K562 (cell line): ENCODE data around the gene LAGE3. TPM values are rescaled to one million over a fixed set of nuclear protein-coding genes. Genes with fewer than 3 reads are reported as not detected.
A peak's percentile ranks its signal among the peaks of the same experiment; 100 is the strongest.

Experiments
- ATAC-seq: fragments of 200-7000 bp; cut with Tn5 transposase; 3 replicates; pipeline ENCODE4 v1.9.1; 2020; ENCODE audit warnings: moderate library complexity
- BruUV-seq: library from RNA; stranded (reverse); fragments of 400-500 nt; replicated peaks from 2 replicates; lab custom pipeline; 2021; lab: Mats Ljungman, UMichigan
- CTCF ChIA-PET: fragments of 300-600 bp; formaldehyde crosslinking; extraction: SDS; loops from one replicate; lab custom pipeline; 2021; ENCODE audit warnings: low intra/inter-chr PET ratio; lab: Yijun Ruan, JAX
- POLR2A ChIA-PET: fragments of 300-600, 350-650 bp; sonication (Branson Sonifier 250); formaldehyde crosslinking; extraction: SDS; loops from one replicate; lab custom pipeline; 2021; ENCODE audit warnings: antibody characterized with exemption, inconsistent platforms; lab: Yijun Ruan, JAX
- DNase-seq, 4 experiments: peaks; one replicate each; pipeline versions ENCODE4 v3.0.0 to v3.0.0-alpha.2; 2011 to 2018; ENCODE audit warnings: low spot score in 3 of 4, mixed read lengths in 3 of 4; ENCODE audit errors: extremely low read depth in 1 of 4
- FAIRE-seq: peaks from 2 replicates; lab custom pipeline; 2011; peaks lifted over from hg19 to GRCh38; lab: Jason Lieb, UNC
- H2AFZ ChIP-seq: 2 replicates; pipeline ENCODE4 v1.6.0; 2011; ENCODE audit warnings: low read depth, low read length, control low read depth, inconsistent platforms
- H3K27ac ChIP-seq: fragments of 200-600 bp; 3 replicates; pipeline ENCODE4 v1.8.0; 2011; ENCODE audit warnings: low read depth, mild to moderate bottlenecking, control low read depth, inconsistent platforms, low read length, moderate library complexity, mixed read lengths; ENCODE audit errors: extremely low read depth
- H3K27me3 ChIP-seq, 2 experiments: fragments of 300-600 bp in 1 of 2; 2 replicates in 1 of 2; 3 replicates in 1 of 2; pipeline versions ENCODE4 v1.6.0 to v1.8.0; 2011; ENCODE audit warnings: inconsistent platforms in 2 of 2, low read length in 2 of 2, mild to moderate bottlenecking in 1 of 2, mixed read lengths in 1 of 2, moderate library complexity in 1 of 2; ENCODE audit not compliant: control insufficient read depth in 2 of 2, insufficient read depth in 2 of 2
- H3K36me3 ChIP-seq: fragments of 300-600 bp; 3 replicates; pipeline ENCODE4 v1.8.0; 2011; ENCODE audit warnings: mild to moderate bottlenecking, low read length, inconsistent platforms; ENCODE audit not compliant: control insufficient read depth, insufficient read depth
- H3K4me1 ChIP-seq, 2 experiments: fragments of 200-600 bp in 1 of 2; replicated peaks in 1 of 2; 2 replicates in 1 of 2; 3 replicates in 1 of 2; pipeline versions ENCODE4 v1.5.1 to v1.8.0; 2011; ENCODE audit warnings: inconsistent platforms in 2 of 2, low read length in 2 of 2, mild to moderate bottlenecking in 1 of 2, mixed read lengths in 1 of 2, moderate library complexity in 1 of 2; ENCODE audit not compliant: control insufficient read depth in 2 of 2, insufficient read depth in 2 of 2
- H3K4me2 ChIP-seq: 2 replicates; pipeline ENCODE4 v1.6.1; 2011; ENCODE audit warnings: low read length, control low read depth, inconsistent platforms, mixed read lengths; ENCODE audit not compliant: insufficient read depth
- H3K4me3 ChIP-seq: fragments of 200-600 bp; sonication (generic), shearing (Covaris generic); 2 replicates; pipeline ENCODE4 v1.5.1; 2016; ENCODE audit warnings: control low read depth, inconsistent platforms
- H3K79me2 ChIP-seq: fragments of 200-600 bp; 3 replicates; pipeline ENCODE4 v1.8.0; 2011; ENCODE audit warnings: low read length, inconsistent platforms; ENCODE audit not compliant: control insufficient read depth, insufficient read depth
- H3K9ac ChIP-seq, 2 experiments: 2 replicates each; pipeline versions ENCODE4 v1.6.0 to v1.6.1; 2011; ENCODE audit warnings: low read depth in 2 of 2, low read length in 2 of 2, control low read depth in 1 of 2, inconsistent platforms in 1 of 2, mild to moderate bottlenecking in 1 of 2, mixed read lengths in 1 of 2; ENCODE audit not compliant: insufficient read depth in 1 of 2
- H3K9me1 ChIP-seq: one replicate; pipeline ENCODE4 v1.6.0; 2011; ENCODE audit warnings: inconsistent platforms, mild to moderate bottlenecking, low read length, moderate library complexity; ENCODE audit not compliant: control insufficient read depth, insufficient read depth
- H3K9me3 ChIP-seq: replicated peaks from 2 replicates; pipeline ENCODE4 v1.5.1; 2011; ENCODE audit warnings: low read depth, low read length, inconsistent platforms; ENCODE audit not compliant: control insufficient read depth, insufficient read depth
- H4K20me1 ChIP-seq: replicated peaks from 2 replicates; pipeline ENCODE4 v1.6.1; 2011; ENCODE audit warnings: low read length, inconsistent platforms, mixed read lengths; ENCODE audit not compliant: control insufficient read depth, insufficient read depth
- FOXJ3 ChIP-seq: sonication (generic); formaldehyde crosslinking; IDR thresholded peaks from 2 replicates; pipeline ENCODE4 v1.4.0; 2020; ENCODE audit warnings: mild to moderate bottlenecking, missing genetic modification reagents
- HMGN3 ChIP-seq: IDR thresholded peaks from 2 replicates; pipeline ENCODE4 v1.6.1; 2011; ENCODE audit warnings: borderline replicate concordance, low read depth, mild to moderate bottlenecking, mixed read lengths, low read length; ENCODE audit not compliant: insufficient read length; ENCODE audit errors: extremely low read depth
- MCM3 ChIP-seq: fragments of 450-650 bp; IDR thresholded peaks from 2 replicates; pipeline ENCODE4 v1.6.1; 2016
- MYNN ChIP-seq, 2 experiments: sonication (generic); formaldehyde crosslinking in 1 of 2; IDR thresholded peaks; 2 replicates each; pipeline versions ENCODE4 v1.5.0 to v1.6.1; 2016 to 2020; ENCODE audit warnings: antibody characterized with exemption in 1 of 2, missing genetic modification reagents in 1 of 2
- POLR2A ChIP-seq: fragments of 450-650 bp; conservative IDR thresholded peaks from 2 replicates; pipeline ENCODE4 v1.6.1; 2016
- POLR2AphosphoS2 ChIP-seq: IDR thresholded peaks from 2 replicates; pipeline ENCODE4 v1.6.1; 2012; ENCODE audit warnings: low read length, improper control_type of control experiment
- RBFOX2 ChIP-seq: fragments of 200-400 bp; formaldehyde crosslinking; IDR thresholded peaks from 2 replicates; pipeline ENCODE4 v1.6.1; 2017; ENCODE audit warnings: low read depth, mild to moderate bottlenecking, low read length, moderate library complexity
- SUPT5H ChIP-seq: fragments of 450-650 bp; IDR thresholded peaks from 2 replicates; pipeline ENCODE4 v1.6.1; 2016
- YY1 ChIP-seq, 3 experiments: IDR thresholded peaks; 2 replicates each; pipeline ENCODE4 v1.6.1; 2011; ENCODE audit warnings: low read length in 2 of 3, mild to moderate bottlenecking in 2 of 3, moderate library complexity in 2 of 3, borderline replicate concordance in 1 of 3, control low read depth in 1 of 3, low read depth in 1 of 3; ENCODE audit not compliant: insufficient read depth in 3 of 3, insufficient replicate concordance in 2 of 3, control insufficient read depth in 1 of 3, insufficient read length in 1 of 3; ENCODE audit errors: extremely low read depth in 1 of 3
- WGBS: fragments of 100-300 bp; shearing (Covaris generic); methylation state at CpG from one replicate; pipeline ENCODE4 v1.1.6; 2016; ENCODE audit warnings: low coverage, mixed read lengths; ENCODE audit not compliant: insufficient coverage; ENCODE audit errors: missing lambda C conversion rate; 5-methylcytosine and 5-hydroxymethylcytosine counted together
- in situ Hi-C: fragments of 300-500 bp; cut with MboI; formaldehyde crosslinking; loops from 4 replicates; pipeline ENCODE4 v1.15.0; 2018; ENCODE audit warnings: inconsistent platforms, mixed read lengths
- intact Hi-C: fragments of 100-400 bp; cut with micrococcal nuclease; formaldehyde crosslinking; loops from 2 replicates; pipeline ENCODE4 v1.14.2; 2022
- polyA plus RNA-seq, 8 experiments: library from polyadenylated mRNA; depleted of rRNA in 4 of 8; stranded (reverse) in 5 of 8; unstranded in 3 of 8; fragments of >200 nt; fragmentation: Nextera tagmentation in 2 of 8; fragmentation: Illumina TruSeq in 1 of 8; extraction: Ambion mirVana in 2 of 8; extraction: Trizol in 1 of 8; gene quantifications; 2 replicates each; pipeline versions ENCODE4 v1.2.1 to v1.2.3, GENCODE V29; 2011 to 2014; ENCODE audit warnings: inconsistent platforms in 1 of 8, missing spikeins in 1 of 8
- total RNA-seq, 7 experiments: library from RNA; depleted of rRNA in 6 of 7; stranded (reverse); fragments of >200 nt in 6 of 7; fragmentation: Illumina TruSeq in 2 of 7; extraction: Trizol in 2 of 7; gene quantifications; 2 replicates each; pipeline versions ENCODE4 v1.2.1 to v1.2.3, GENCODE V29; 2011 to 2021; ENCODE audit warnings: low replicate concordance in 1 of 7
- TF ChIP-seq, protein P1 (sequence below): sonication (generic); formaldehyde crosslinking; IDR thresholded peaks from 2 replicates; pipeline ENCODE4 v1.4.0; 2020; ENCODE audit warnings: mild to moderate bottlenecking, missing genetic modification reagents
- TF ChIP-seq, protein P2 (sequence below): sonication (generic); formaldehyde crosslinking; IDR thresholded peaks from 2 replicates; pipeline ENCODE4 v1.8.0; 2022; ENCODE audit warnings: mild to moderate bottlenecking, missing genetic modification reagents, borderline replicate concordance
- TF ChIP-seq, protein P3 (sequence below): sonication (generic); formaldehyde crosslinking; IDR thresholded peaks from 2 replicates; pipeline ENCODE4 v1.8.0; 2022; ENCODE audit warnings: mild to moderate bottlenecking, missing genetic modification reagents

LAGE3 gene
- total and polyA plus RNA-seq, 9 of the 15 experiments (the other 6 are each of a cell fraction or from before 2014, with no cell fraction given), result 28.2 to 125 (median 35.8) TPM

DNA sequence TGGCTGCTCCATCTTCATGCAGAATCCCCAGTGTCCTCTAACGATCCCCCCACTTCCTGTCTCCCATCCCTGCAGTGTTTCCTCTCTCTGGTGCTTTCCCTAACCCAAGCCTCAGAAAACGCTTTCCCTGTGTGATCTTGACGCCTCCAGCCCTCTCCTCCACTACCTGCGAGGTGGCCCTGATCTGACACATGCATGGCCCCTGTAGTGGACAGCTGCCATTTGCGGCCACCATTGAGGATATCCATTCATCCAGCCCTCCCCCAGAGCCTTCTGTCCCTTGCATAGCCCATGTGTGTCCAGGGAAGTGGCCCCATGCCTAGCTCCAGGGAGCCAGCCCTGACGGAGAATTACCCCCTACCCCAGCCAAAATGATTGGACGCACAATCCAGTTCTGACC lies 4.2 kb upstream of the LAGE3 start:
- POLR2A ChIA-PET, result interaction anchor here (0.5 to 1.6 kb wide), 10 partner anchors 8 to 110 kb away, joined by 3 to 5 read pairs (median 3); partner anchors contain the start of gene PLXNA3
- H3K4me1 ChIP-seq, result peaks cover 45 to 81% of the 10 kb centered on the region in 2 experiments

More for the DNA sequence above, 4.2 kb upstream of the LAGE3 start:
- Histone ChIP-seq H3K9ac (peak overlapping the region; percentile 84 to 88), H3K36me3 (peaks cover 41% of the 10 kb centered on the region), H3K79me2 (peaks cover 48% of the 10 kb centered on the region), H3K9me1 (no peaks in the 10 kb centered on the region), H4K20me1 (no peaks in the 10 kb centered on the region), H3K4me3 (no peak overlapping the region), H3K27me3 (no peaks in the 10 kb centered on the region), H3K9me3 (no peaks in the 10 kb centered on the region), H3K27ac (peak overlapping the region; percentile 87), H2AFZ (no peak overlapping the region), H3K4me2 (peak overlapping the region; percentile 91)
- in situ Hi-C loops, result no loop called here
- 78% methylated on average over 7 of the region's 7 CpGs for WGBS
- FAIRE-seq, result no peak
- TF ChIP-seq POLR2AphosphoS2 (peak; percentile 69), POLR2A (peak; percentile 67), MCM3 (no peak), FOXJ3 (CRISPR knock-in tag) (no peak), RBFOX2 (peak; percentile 15; the same call in 1 of the 2 replicates), HMGN3 (no peak), SUPT5H (peak; percentile 68), MYNN (IDR thresholded peaks at IDR 0.05) (peak; percentile 35; the same call in 1 of the 2 replicates), MYNN (CRISPR knock-in tag; IDR thresholded peaks at IDR 0.05) (no peak), YY1 (IDR thresholded peaks at IDR 0.05; ENCODE audit: borderline replicate concordance in 1 of 3, control insufficient read depth in 1 of 3, extremely low read depth in 1 of 3, insufficient read depth in 3 of 3, insufficient read length in 1 of 3, insufficient replicate concordance in 2 of 3, low read depth in 1 of 3, low read length in 2 of 3) (peak in 1 of 3 experiments; percentile 4)
- TF ChIP-seq, protein P1, sequence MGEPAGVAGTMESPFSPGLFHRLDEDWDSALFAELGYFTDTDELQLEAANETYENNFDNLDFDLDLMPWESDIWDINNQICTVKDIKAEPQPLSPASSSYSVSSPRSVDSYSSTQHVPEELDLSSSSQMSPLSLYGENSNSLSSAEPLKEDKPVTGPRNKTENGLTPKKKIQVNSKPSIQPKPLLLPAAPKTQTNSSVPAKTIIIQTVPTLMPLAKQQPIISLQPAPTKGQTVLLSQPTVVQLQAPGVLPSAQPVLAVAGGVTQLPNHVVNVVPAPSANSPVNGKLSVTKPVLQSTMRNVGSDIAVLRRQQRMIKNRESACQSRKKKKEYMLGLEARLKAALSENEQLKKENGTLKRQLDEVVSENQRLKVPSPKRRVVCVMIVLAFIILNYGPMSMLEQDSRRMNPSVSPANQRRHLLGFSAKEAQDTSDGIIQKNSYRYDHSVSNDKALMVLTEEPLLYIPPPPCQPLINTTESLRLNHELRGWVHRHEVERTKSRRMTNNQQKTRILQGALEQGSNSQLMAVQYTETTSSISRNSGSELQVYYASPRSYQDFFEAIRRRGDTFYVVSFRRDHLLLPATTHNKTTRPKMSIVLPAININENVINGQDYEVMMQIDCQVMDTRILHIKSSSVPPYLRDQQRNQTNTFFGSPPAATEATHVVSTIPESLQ, result no peak
- TF ChIP-seq, protein P2, sequence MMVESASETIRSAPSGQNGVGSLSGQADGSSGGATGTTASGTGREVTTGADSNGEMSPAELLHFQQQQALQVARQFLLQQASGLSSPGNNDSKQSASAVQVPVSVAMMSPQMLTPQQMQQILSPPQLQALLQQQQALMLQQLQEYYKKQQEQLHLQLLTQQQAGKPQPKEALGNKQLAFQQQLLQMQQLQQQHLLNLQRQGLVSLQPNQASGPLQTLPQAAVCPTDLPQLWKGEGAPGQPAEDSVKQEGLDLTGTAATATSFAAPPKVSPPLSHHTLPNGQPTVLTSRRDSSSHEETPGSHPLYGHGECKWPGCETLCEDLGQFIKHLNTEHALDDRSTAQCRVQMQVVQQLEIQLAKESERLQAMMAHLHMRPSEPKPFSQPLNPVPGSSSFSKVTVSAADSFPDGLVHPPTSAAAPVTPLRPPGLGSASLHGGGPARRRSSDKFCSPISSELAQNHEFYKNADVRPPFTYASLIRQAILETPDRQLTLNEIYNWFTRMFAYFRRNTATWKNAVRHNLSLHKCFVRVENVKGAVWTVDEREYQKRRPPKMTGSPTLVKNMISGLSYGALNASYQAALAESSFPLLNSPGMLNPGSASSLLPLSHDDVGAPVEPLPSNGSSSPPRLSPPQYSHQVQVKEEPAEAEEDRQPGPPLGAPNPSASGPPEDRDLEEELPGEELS, result no peak
- TF ChIP-seq, protein P3, sequence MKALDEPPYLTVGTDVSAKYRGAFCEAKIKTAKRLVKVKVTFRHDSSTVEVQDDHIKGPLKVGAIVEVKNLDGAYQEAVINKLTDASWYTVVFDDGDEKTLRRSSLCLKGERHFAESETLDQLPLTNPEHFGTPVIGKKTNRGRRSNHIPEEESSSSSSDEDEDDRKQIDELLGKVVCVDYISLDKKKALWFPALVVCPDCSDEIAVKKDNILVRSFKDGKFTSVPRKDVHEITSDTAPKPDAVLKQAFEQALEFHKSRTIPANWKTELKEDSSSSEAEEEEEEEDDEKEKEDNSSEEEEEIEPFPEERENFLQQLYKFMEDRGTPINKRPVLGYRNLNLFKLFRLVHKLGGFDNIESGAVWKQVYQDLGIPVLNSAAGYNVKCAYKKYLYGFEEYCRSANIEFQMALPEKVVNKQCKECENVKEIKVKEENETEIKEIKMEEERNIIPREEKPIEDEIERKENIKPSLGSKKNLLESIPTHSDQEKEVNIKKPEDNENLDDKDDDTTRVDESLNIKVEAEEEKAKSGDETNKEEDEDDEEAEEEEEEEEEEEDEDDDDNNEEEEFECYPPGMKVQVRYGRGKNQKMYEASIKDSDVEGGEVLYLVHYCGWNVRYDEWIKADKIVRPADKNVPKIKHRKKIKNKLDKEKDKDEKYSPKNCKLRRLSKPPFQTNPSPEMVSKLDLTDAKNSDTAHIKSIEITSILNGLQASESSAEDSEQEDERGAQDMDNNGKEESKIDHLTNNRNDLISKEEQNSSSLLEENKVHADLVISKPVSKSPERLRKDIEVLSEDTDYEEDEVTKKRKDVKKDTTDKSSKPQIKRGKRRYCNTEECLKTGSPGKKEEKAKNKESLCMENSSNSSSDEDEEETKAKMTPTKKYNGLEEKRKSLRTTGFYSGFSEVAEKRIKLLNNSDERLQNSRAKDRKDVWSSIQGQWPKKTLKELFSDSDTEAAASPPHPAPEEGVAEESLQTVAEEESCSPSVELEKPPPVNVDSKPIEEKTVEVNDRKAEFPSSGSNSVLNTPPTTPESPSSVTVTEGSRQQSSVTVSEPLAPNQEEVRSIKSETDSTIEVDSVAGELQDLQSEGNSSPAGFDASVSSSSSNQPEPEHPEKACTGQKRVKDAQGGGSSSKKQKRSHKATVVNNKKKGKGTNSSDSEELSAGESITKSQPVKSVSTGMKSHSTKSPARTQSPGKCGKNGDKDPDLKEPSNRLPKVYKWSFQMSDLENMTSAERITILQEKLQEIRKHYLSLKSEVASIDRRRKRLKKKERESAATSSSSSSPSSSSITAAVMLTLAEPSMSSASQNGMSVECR (CRISPR knock-in tag), result 0 out of 2 replicates have a peak, but pooled peaks have one; percentile 46
- intact Hi-C loops, result loop anchor here (5.0 kb wide), 1 partner anchor 34 kb away; the partner anchor contains the start of gene FAM3A
- no peak for DNase-seq
- BruUV-seq, result no TSS peak
- ATAC-seq, result no peak
- CTCF ChIA-PET, result no interaction called here
